PC-3 (cell line): ENCODE measurements around the gene INCA1.

ENCODE experiments used
- EZH2phosphoT487 ChIP-seq: fragments of 300-600 bp; sonication (generic); IDR thresholded peaks from 2 replicates; pipeline ENCODE4 v1.6.1; 2018; ENCODE audit warnings: mild to moderate bottlenecking, antibody characterized with exemption, low read length, borderline replicate concordance
- TF ChIP-seq, protein P1 (sequence below): fragments of 300-600 bp; sonication (generic); conservative IDR thresholded peaks from 2 replicates; pipeline ENCODE4 v1.5.1; 2017; ENCODE audit warnings: antibody characterized with exemption, low read depth, mild to moderate bottlenecking, low read length

DNA sequence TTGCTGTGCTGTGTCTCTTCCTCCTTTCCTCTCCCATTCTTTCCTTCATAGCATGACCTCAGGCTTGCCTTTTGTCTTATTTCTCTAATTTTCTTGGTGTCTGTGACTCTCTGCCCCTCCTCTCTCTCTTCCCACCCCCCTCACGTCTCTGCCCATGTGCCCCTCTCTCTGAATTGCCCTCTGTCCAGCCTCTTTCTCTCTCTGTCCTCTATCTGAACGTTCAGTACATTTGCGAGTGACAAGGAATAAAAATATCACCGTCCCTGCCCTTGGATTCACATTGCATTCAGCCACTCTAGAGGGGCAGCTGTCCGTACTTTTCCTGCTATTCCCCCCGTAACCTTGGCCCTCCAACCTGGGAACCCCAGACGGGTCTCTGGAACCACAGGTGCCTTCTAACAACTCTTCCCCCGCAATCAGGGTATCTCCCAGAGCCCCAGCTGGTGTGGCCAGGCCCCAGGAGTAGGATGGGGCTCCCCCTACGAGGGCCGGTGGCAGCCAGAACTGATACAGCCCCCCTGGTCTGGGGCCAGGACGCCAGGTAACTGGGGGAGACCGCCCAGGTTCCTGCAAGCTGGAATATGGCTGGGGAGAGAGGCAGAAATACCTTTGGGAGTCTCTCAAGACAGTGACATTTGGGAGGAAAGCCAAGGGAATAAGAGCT is 2.2 kb upstream of the INCA1 start:
- TF ChIP-seq, protein P1, sequence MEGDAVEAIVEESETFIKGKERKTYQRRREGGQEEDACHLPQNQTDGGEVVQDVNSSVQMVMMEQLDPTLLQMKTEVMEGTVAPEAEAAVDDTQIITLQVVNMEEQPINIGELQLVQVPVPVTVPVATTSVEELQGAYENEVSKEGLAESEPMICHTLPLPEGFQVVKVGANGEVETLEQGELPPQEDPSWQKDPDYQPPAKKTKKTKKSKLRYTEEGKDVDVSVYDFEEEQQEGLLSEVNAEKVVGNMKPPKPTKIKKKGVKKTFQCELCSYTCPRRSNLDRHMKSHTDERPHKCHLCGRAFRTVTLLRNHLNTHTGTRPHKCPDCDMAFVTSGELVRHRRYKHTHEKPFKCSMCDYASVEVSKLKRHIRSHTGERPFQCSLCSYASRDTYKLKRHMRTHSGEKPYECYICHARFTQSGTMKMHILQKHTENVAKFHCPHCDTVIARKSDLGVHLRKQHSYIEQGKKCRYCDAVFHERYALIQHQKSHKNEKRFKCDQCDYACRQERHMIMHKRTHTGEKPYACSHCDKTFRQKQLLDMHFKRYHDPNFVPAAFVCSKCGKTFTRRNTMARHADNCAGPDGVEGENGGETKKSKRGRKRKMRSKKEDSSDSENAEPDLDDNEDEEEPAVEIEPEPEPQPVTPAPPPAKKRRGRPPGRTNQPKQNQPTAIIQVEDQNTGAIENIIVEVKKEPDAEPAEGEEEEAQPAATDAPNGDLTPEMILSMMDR = no peak
- no peak for TF ChIP-seq EZH2phosphoT487
